GM15510 (cell line): ENCODE results near the gene PRR16.

Experiments used
- POLR2A ChIP-seq: IDR thresholded peaks from 3 replicates; pipeline ENCODE4 v1.6.1; 2011; ENCODE audit warnings: borderline replicate concordance; ENCODE audit not compliant: insufficient read length; ENCODE audit errors: extremely low read depth

The PRR16 gene

GRCh38 chr5:120568711-120569110, 104.6 kb downstream of the PRR16 start:
- no peak for TF ChIP-seq POLR2A

DNA sequence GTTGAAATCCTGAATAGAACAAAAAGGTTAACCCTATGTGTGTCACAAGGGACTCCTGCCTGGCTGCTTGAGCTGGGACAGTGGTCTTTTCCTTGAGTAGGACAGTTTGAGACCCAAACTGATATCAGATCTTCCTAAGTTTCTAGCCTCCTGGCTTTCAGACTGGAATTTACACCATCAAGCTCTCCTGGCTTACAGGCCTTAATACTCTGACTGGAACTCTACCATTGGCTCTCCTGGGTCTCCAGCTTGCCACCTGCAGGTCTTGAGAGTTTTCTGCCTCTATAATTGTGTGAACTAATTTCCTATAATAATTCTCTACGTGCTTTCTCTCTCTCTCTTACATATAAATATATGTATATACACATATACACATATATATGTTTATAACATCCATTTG, 112.5 kb downstream of the PRR16 start:
- TF ChIP-seq POLR2A: no peak

DNA sequence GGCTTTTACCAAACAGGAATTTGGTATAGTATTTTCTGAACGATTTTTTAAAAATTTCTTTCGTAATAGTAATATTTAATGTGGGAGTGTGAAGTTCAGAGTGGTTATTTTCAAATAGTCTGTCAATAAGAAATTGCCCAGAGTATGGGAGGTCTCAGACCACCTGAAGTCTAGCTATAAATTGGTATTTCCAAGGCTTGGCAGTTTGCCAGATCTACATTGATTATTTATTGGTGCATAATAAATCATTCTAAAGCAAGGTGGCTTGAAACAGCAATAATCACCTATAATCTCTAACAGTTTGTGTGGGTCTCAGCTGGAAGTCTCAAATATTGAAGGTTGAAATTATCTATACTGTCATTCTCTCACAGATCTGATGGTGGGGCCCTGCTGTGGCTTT, 118.5 kb downstream of the PRR16 start:
- no peak for TF ChIP-seq POLR2A

DNA sequence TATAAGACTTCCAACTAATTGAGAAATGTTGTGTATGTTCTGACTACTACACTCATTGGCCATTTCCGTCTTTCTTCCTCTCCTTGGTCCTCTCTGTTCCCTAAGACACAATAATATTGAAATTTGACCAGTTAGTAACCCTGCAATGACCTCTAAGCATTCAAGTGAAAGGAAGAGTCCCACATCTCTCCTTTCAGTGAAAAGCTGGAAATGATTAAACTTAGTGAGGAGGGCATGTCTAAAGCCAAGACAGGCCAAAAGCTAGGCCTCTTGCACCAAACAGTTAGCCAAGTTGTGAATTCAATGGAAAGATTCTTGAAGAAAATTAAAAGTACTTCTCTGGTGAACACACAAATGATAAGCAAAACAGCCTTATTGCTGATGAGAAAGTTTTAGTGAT, 122.5 kb downstream of the PRR16 start:
- no peak for TF ChIP-seq POLR2A

- TF ChIP-seq POLR2A: no peak
Measured at GRCh38 chr5:120591911-120592310, 127.8 kb downstream of the PRR16 start.

DNA sequence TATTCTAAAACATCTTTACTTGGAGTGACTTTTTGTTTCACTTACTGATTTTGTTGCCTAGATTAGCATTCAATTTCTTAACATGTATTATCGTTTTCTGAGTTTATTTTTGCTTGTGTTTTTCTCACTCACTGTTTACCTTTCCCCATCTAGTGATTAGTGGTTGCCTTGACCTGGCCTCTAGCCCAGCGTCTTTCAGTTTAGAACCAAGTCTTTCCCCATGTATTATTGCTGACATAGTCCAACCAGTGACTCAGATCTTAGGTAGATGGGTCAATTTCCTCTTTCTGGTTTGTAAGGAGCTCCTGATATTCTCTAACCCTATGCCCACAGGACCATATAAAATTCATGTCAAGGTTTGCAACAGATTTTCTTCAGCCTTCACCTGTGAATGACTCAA, 135.5 kb downstream of the PRR16 start:
- no peak for TF ChIP-seq POLR2A

GRCh38 chr5:120600639-120601038, 136.5 kb downstream of the PRR16 start:
- TF ChIP-seq POLR2A: no peak

GRCh38 chr5:120602033-120602432, 137.9 kb downstream of the PRR16 start:
- no peak for TF ChIP-seq POLR2A

- TF ChIP-seq POLR2A: no peak
Measured at GRCh38 chr5:120604884-120605283, 140.8 kb downstream of the PRR16 start.

DNA sequence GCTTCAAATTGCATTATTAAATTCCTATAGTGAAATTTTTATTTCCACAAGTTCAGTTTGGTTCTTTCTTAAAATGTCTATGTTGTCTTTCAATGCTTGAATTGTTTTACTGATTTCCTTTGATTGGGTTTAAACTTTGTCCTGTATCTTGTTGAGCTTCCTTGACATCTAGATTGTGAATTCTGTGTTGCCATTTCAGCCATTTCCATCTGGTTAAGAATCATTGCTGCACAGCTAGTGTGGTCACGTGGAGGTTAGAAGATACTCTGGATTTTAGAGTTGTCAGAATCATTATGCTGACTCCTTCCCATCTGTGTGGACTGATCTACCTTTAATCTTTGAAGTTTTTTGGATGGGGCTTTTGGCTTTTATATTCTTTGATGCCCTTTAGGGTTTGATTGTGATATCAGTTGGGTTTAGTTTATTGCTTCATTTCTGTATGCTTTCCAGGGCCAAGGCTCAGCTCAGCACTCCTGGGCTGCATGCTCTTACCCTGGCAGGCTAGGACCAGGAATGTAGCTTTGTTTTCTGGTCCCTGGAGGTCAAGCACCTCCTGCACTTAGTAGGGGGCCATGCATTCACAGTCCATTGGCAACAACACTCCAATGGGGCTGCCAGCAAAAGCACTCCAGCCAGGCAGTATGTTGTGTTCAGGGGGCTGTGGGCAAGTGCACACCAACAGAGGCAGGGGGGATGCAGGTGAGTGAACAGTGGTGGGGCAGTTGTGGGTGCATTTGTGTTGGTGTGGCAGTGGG, 141.4 kb downstream of the PRR16 start:
- TF ChIP-seq POLR2A: no peak

DNA sequence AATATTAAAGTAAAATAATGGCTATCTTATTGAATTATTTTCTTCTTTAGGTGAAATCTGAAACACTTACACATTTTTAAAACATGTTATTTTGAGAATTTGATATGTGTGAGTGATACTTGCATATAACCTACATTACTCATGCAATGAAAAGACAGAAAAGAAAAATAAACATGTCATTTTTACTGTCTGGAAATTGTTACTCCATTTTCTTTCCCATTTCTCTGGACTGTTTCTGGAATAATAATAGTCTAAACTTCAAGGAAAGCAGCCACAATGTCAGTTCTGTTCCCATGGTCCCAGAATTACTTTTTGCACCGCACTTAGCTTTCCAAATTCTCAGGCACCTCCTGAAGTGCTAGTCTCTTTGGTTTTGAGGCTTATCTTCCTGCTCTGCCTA, 145.5 kb downstream of the PRR16 start:
- no peak for TF ChIP-seq POLR2A

- no peak for TF ChIP-seq POLR2A
Measured at GRCh38 chr5:120610145-120610544, 146.0 kb downstream of the PRR16 start.

DNA sequence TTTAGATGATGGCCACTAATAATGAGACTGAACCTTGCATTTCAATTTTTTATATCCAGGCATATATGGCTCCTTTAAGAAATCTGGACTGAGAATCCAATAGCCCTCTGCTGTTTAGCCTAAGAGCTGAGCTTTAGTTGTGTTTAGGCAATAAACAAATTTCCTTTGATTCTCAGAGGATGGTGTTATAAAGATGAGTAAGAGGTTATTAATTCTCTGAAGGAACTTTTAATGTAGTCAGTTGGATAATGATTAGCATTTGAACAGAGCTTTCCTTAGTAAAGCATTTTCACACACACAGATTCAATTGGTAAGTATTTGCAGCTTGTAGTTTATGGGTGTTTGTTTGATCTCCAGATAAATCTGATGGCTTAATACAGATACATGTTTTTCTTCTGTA, 149.6 kb downstream of the PRR16 start:
- no peak for TF ChIP-seq POLR2A

GRCh38 chr5:120614531-120615180, 150.6 kb downstream of the PRR16 start:
- TF ChIP-seq POLR2A: no peak

DNA sequence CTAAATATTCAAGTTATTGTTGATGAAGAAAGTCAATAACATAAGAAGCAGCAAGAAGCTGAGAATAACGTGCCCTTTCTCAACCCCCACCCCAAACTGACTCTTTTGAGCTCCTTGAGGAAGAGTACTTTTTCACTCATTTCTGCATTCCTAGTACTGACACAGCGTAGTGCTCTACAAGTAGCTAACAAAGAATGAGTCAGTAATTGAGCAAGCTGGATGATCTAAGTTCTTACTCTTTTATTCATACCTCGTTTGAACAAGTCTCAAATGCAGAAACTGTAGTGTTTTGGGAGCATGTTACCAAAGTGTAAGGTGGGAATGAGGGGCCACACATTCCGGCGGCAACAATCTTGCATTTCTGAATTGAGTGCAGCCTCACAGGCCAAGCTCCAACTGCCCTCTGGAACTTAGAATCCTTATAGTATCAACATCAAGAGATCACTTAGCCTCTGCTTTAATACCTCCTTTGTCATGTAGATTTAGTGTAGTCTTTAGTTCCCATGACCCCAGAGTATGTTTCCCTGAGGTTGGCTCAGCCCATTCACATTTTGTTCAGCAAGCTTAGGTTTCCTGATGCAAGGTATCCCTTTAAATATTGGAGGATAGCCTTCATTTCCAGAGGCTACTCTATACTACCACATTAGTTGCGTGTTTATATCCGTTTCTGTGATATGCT, 152.0 kb downstream of the PRR16 start:
- no peak for TF ChIP-seq POLR2A

DNA sequence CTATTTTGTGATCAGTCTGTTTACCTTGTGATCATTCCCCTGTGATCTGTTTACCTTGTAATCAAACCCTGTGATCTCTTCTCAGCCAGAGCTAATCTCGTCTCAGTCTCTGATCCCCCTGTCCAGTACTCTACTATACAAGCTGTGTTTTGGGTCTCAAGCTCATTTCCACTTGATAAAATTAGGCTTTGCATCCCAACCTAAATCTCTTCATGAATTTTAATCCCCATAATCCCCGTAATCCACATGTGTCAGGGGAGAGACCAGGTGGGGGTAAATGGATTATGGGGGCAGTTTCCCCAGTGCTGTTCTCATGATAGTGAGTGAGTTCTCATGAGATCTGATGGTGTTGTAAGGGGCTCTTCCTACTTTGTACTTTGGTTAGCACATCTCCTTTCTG, 157.2 kb downstream of the PRR16 start:
- no peak for TF ChIP-seq POLR2A
